Measurements from ENCODE around the gene PRPF6. TPM values are rescaled to one million over a fixed set of nuclear protein-coding genes. Genes with fewer than 3 reads are reported as not detected.

Gene PRPF6
- total RNA-seq, 1 experiment from 2014 or later, result 103 TPM

GRCh38 chr20:63967330-63968135 lies 13.4 kb upstream of the PRPF6 start:
- no peak overlapping the region for H3K4me3 ChIP-seq
- H3K9me2 ChIP-seq (ENCODE audit: insufficient read depth), result no peaks in the 10 kb centered on the region
- DNase-seq, result no peak
- intact Hi-C loops (cut with micrococcal nuclease; ENCODE audit: unreplicated experiment), result no loop called here
- no TSS peak for BruUV-seq (replicated peaks)
- H4K20me1 ChIP-seq (ENCODE audit: insufficient read depth), result peaks cover 5% of the 10 kb centered on the region; the same call in 1 of the 2 replicates
- H3K27me3 ChIP-seq (ENCODE audit: insufficient read depth, low read depth), result no peaks in the 10 kb centered on the region
- ChIA-PET POLR2A (ENCODE audit: unreplicated experiment) (interaction anchor here (0.8 kb wide), 1 partner anchor 60 kb away, joined by 3 read pairs; no protein-coding TSS in a partner anchor), CTCF (no interaction called here)
- no peak overlapping the region for H3K27ac ChIP-seq
- H3K4me1 ChIP-seq (replicated peaks; ENCODE audit: insufficient read depth), result peaks cover 11% of the 10 kb centered on the region; the same call in 1 of the 2 replicates
- peaks cover 20% of the 10 kb centered on the region for H3K79me2 ChIP-seq (ENCODE audit: low read depth)
- no peak overlapping the region for H3K4me2 ChIP-seq
- no peak overlapping the region for H2AFZ ChIP-seq
- H3F3A ChIP-seq (ENCODE audit: insufficient read depth, low read depth), result peaks cover 14% of the 10 kb centered on the region
- TF ChIP-seq CTCF (conservative IDR thresholded peaks at IDR 0.05) (no peak), EZH2 (IDR thresholded peaks at IDR 0.05; ENCODE audit: low read depth) (no peak)
- no peaks in the 10 kb centered on the region for H3K9me3 ChIP-seq (ENCODE audit: insufficient read depth, low read depth)
- peaks cover 11% of the 10 kb centered on the region; the same call in 1 of the 2 replicates for H3K36me3 ChIP-seq (ENCODE audit: low read depth)

GRCh38 chr20:63968136-63968927 lies 12.6 kb upstream of the PRPF6 start:
- ChIA-PET CTCF (no interaction called here), POLR2A (ENCODE audit: unreplicated experiment) (interaction anchor here (0.7 kb wide), 1 partner anchor 424 kb away, joined by 4 read pairs; no protein-coding TSS in a partner anchor)
- intact Hi-C loops (cut with micrococcal nuclease; ENCODE audit: unreplicated experiment), result no loop called here
- Histone ChIP-seq H3K27me3 (ENCODE audit: insufficient read depth, low read depth) (no peaks in the 10 kb centered on the region), H3K9me2 (ENCODE audit: insufficient read depth) (no peaks in the 10 kb centered on the region), H3K79me2 (ENCODE audit: low read depth) (peaks cover 20% of the 10 kb centered on the region), H3K27ac (no peak overlapping the region), H2AFZ (no peak overlapping the region), H3K4me2 (peak overlapping the region; percentile 89), H3F3A (ENCODE audit: insufficient read depth, low read depth) (peaks cover 22% of the 10 kb centered on the region), H3K4me1 (replicated peaks; ENCODE audit: insufficient read depth) (peaks cover 11% of the 10 kb centered on the region), H3K9me3 (ENCODE audit: insufficient read depth, low read depth) (no peaks in the 10 kb centered on the region), H4K20me1 (ENCODE audit: insufficient read depth) (peaks cover 5% of the 10 kb centered on the region; the same call in 1 of the 2 replicates), H3K4me3 (peak overlapping the region; percentile 64), H3K36me3 (ENCODE audit: low read depth) (peaks cover 11% of the 10 kb centered on the region; the same call in 1 of the 2 replicates)
- TF ChIP-seq CTCF (conservative IDR thresholded peaks at IDR 0.05), result no peak
- BruUV-seq (replicated peaks), result no TSS peak
- peak in 1 of 2 experiments; percentile 32 for DNase-seq

GRCh38 chr20:63968928-63969760 lies 11.8 kb upstream of the PRPF6 start:
- POLR2A ChIA-PET (ENCODE audit: unreplicated experiment), result no interaction called here
- peaks cover 5% of the 10 kb centered on the region; the same call in 1 of the 2 replicates for H4K20me1 ChIP-seq (ENCODE audit: insufficient read depth)

More at GRCh38 chr20:63968928-63969760, 11.8 kb upstream of the PRPF6 start:
- TF ChIP-seq CTCF (conservative IDR thresholded peaks at IDR 0.05), result no peak
- no peak for TF ChIP-seq EZH2 (IDR thresholded peaks at IDR 0.05; ENCODE audit: low read depth)
- TSS peak; percentile 40 for BruUV-seq (replicated peaks)
- Histone ChIP-seq H3K9me3 (ENCODE audit: insufficient read depth, low read depth) (no peaks in the 10 kb centered on the region), H3K27ac (no peak overlapping the region), H3K27me3 (ENCODE audit: insufficient read depth, low read depth) (no peaks in the 10 kb centered on the region), H3K9me2 (ENCODE audit: insufficient read depth) (no peaks in the 10 kb centered on the region), H3K4me1 (replicated peaks; ENCODE audit: insufficient read depth) (peaks cover 11% of the 10 kb centered on the region), H2AFZ (0 out of 2 replicates have a peak overlapping the region, but pooled peaks have one; percentile 72), H3K79me2 (ENCODE audit: low read depth) (peaks cover 20% of the 10 kb centered on the region), H3K4me2 (peak overlapping the region; percentile 89), H3K4me3 (peak overlapping the region; percentile 64), H3K36me3 (ENCODE audit: low read depth) (peaks cover 11% of the 10 kb centered on the region; the same call in 1 of the 2 replicates), H3F3A (ENCODE audit: insufficient read depth, low read depth) (peaks cover 25% of the 10 kb centered on the region)
- CTCF ChIA-PET, result interaction anchor here (0.5 kb wide), 1 partner anchor 54 kb away, joined by 4 read pairs; no protein-coding TSS in a partner anchor
- intact Hi-C loops (cut with micrococcal nuclease; ENCODE audit: unreplicated experiment), result no loop called here
- DNase-seq, result peak; percentile 28 to 32

All from PC-9 (cell line).